Measurements from ENCODE around the gene IER5L.
A peak's percentile ranks its signal among the peaks of the same experiment; 100 is the strongest.

IER5L gene

GRCh38 chr9:129138144-129138462 is 40.0 kb downstream of the IER5L start:
- peaks cover 23% of the 10 kb centered on the region for H3K36me3 Mint-ChIP-seq (ENCODE audit: low read depth)
- peak overlapping the region; percentile 27 to 50 (median 36) for H3K4me3 Mint-ChIP-seq
- peak overlapping the region; percentile 98 to 99 (median 98) for H3K27ac Mint-ChIP-seq
- no peak for TF ChIP-seq CTCF (IDR thresholded peaks at IDR 0.05; ENCODE audit: unreplicated experiment in 3 of 3)
- peaks cover 56% of the 10 kb centered on the region for H3K4me1 Mint-ChIP-seq
- no peaks in the 10 kb centered on the region for H3K9me3 Mint-ChIP-seq
- H3K27me3 Mint-ChIP-seq (ENCODE audit: low read depth), result no peaks in the 10 kb centered on the region

GRCh38 chr9:129137292-129138143 is 40.5 kb downstream of the IER5L start:
- Mint-ChIP-seq H3K4me1 (peaks cover 50% of the 10 kb centered on the region), H3K9me3 (no peaks in the 10 kb centered on the region), H3K36me3 (ENCODE audit: low read depth) (peaks cover 19% of the 10 kb centered on the region), H3K4me3 (peak overlapping the region; percentile 27 to 50 (median 36)), H3K27ac (peak overlapping the region; percentile 98 to 99 (median 98)), H3K27me3 (ENCODE audit: low read depth) (no peaks in the 10 kb centered on the region)
- no peak for TF ChIP-seq CTCF (IDR thresholded peaks at IDR 0.05; ENCODE audit: unreplicated experiment in 3 of 3)

- H3K27ac Mint-ChIP-seq, result peak overlapping the region; percentile 27 to 98 (median 44)
- no peak overlapping the region for H3K4me3 Mint-ChIP-seq
- no peak for TF ChIP-seq CTCF (IDR thresholded peaks at IDR 0.05; ENCODE audit: unreplicated experiment in 3 of 3)
- H3K4me1 Mint-ChIP-seq, result peaks cover 43% of the 10 kb centered on the region
- no peaks in the 10 kb centered on the region for H3K9me3 Mint-ChIP-seq
- H3K36me3 Mint-ChIP-seq (ENCODE audit: low read depth), result peaks cover 24% of the 10 kb centered on the region
- no peaks in the 10 kb centered on the region for H3K27me3 Mint-ChIP-seq (ENCODE audit: low read depth)
Observed at GRCh38 chr9:129136446-129137035, 41.5 kb downstream of the IER5L start.

- H3K4me1 Mint-ChIP-seq, result peaks cover 33% of the 10 kb centered on the region
- no peak for TF ChIP-seq CTCF (IDR thresholded peaks at IDR 0.05; ENCODE audit: unreplicated experiment in 3 of 3)
- peaks cover 34% of the 10 kb centered on the region for H3K36me3 Mint-ChIP-seq (ENCODE audit: low read depth)
- no peak overlapping the region for H3K4me3 Mint-ChIP-seq
- H3K27me3 Mint-ChIP-seq (ENCODE audit: low read depth), result no peaks in the 10 kb centered on the region
- no peak overlapping the region for H3K27ac Mint-ChIP-seq
- no peaks in the 10 kb centered on the region for H3K9me3 Mint-ChIP-seq
Observed at GRCh38 chr9:129135476-129135875, 42.6 kb downstream of the IER5L start.

GRCh38 chr9:129133082-129133481 is 45.0 kb downstream of the IER5L start:
- no peaks in the 10 kb centered on the region for H3K9me3 Mint-ChIP-seq
- H3K36me3 Mint-ChIP-seq (ENCODE audit: low read depth), result peaks cover 51% of the 10 kb centered on the region
- no peaks in the 10 kb centered on the region for H3K27me3 Mint-ChIP-seq (ENCODE audit: low read depth)
- TF ChIP-seq CTCF (IDR thresholded peaks at IDR 0.05; ENCODE audit: unreplicated experiment in 3 of 3), result no peak
- peaks cover 11% of the 10 kb centered on the region for H3K4me1 Mint-ChIP-seq
- no peak overlapping the region for H3K27ac Mint-ChIP-seq
- no peak overlapping the region for H3K4me3 Mint-ChIP-seq
